GM12801 (cell line): ENCODE measurements around the gene PRPF18.

Experiments
- CTCF ChIP-seq: IDR thresholded peaks from one replicate; pipeline ENCODE4 v1.5.1; 2011; ENCODE audit warnings: control low read depth; ENCODE audit not compliant: insufficient read length; ENCODE audit errors: extremely low read depth

PRPF18 gene

DNA sequence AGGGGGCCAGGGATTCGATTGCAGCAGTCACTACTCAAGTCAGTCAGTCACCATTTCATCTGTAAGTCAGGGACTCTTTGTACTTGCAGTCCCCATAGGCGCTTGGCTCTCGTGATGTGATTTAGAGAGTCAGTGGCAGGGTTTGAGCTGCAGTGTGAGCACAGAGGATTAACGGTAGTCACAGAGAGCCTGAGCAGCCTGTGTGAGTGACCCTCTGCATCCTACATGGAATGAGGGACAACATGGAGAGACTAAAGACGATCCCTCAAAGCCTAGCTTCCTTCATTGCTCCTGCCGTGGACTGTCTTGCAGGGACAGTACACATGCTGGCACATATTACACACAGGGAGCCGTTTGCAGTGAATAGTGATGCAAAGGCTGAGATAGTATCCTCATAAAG lies 56.3 kb downstream of the PRPF18 start:
- TF ChIP-seq CTCF: no peak

DNA sequence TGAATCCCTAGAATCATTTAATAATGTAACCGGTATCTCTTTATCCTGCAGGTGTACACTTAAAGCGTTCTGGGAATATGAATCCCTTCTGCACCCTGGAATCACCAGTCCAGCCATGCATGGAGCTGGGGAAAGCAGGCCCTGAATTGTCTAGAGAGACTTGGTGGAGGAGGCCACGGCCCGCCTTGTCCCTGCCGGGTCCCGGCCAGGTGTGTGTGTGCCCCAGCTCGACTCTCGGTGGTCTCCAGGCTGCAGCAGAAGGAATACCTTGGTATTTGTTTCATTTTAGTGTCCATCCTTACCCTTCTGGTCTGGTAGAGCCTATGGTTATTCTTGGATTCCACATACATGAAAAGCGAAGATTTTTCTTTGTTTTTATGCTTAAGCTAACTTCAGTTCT lies 58.1 kb downstream of the PRPF18 start:
- no peak for TF ChIP-seq CTCF

GRCh38 chr10:13648425-13648824 lies 61.7 kb downstream of the PRPF18 start:
- TF ChIP-seq CTCF: no peak

DNA sequence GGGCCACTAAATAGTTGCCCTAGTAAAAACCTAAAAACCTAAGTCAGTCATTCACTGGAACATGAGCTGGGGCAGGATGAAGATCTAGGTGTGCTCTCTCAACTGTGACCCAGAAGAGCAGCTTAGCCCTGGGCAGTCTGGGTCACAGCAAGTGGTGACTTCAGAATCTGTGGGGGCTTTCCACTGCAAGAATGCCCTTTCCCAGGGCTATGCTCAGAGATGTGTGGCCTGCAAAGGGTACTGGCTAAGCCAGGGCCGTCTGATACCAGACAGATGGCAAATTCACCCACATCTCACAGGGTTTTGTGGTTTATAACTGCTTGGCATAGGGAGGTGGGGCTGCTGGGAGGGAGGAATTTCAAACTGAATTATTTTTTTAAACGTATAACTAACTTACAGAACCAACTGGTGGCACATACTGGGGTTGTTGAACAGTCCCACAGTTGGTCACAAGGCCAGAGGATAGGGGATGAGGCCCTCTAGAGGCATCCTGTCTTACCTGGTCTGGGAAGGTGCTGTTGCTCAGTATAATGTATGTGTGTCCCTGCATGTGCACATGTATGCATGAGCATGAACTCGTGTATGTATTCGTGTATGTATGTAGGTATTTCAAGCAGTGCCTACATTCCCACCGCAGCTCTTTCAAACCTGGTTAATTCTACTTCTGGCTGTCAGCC lies 63.2 kb downstream of the PRPF18 start:
- no peak for TF ChIP-seq CTCF

- no peak for TF ChIP-seq CTCF
Observed at GRCh38 chr10:13650961-13651360, 64.2 kb downstream of the PRPF18 start.

DNA sequence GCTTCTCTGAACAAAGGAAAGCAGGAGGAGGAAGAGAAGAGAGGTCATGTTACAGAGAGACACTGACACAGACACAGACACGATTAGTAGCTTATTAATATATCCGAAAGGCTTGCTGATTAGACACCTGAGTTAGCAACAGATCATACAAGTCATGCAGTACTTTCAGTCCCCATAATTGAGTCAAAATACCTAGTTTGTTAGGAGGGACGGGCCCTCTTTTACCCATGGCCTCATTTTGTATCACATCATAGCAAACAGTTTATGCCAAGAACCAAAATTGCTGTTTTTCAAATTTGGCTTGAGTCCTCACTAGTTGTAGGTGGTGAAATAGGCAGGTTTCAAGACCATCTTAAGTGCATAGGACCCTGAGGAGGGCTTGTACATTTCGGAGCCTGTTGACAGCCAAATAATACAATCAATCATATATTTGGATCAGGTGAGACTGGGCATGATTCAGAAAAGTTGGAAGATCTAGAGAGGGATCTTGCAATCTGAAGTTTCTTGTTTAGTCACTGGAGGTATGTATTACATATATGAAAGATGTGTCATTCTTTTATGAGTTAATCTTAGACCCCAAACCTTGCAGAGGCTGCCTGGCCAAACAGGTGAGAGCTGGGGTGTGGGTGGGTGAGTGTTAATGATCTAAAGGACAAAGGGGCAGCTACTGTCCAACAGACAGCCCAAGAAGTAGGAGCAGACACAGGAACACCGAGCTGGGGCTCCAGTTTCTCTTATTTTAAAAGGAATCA lies 65.4 kb downstream of the PRPF18 start:
- TF ChIP-seq CTCF: no peak

DNA sequence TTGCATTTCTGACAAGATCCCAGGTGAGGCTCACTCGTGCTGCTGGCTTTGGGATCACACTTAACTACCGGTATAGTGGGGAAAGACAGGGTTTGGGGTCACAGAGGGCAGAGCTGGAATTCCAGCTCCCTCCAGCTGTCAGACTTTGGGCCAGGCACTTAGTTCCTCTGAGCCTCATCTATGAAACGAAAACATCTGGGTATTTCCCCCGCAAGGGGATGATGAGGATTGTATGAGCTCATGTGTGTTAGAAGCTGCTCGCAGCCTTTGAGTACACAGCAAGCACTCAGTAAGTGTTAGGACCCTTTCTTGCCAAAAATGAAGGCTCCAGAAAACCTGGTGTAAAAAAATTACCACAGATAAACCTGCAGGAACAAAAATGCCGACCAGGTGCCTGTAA lies 66.1 kb downstream of the PRPF18 start:
- TF ChIP-seq CTCF: no peak
